ENCODE measurements around the gene DNM2.

DNA sequence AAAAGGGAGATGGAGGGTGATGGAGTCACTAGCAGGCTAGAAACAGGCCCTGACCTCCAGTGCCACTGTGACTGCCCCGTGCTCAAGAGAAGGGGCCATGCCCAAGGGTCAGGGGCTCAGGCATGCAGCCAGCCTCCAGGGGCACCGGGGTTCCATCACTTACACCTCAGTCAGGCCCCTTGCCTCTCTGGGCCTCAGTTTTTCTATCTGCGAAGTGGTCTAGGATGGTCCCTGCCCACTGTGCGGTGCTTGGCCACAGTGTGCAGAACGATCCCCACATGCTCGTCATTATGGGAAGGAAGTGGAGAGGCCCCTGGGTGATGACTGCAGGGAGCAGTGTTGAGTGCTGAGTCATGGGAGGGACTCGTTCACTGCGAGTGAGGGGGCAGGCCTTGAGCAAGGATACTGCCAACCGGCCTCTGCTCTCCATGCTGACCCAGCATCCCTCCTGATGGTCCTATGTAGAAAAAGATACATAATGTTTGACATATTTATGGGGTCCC is 95.1 kb downstream of the DNM2 start:
- TF ChIP-seq, protein P1, sequence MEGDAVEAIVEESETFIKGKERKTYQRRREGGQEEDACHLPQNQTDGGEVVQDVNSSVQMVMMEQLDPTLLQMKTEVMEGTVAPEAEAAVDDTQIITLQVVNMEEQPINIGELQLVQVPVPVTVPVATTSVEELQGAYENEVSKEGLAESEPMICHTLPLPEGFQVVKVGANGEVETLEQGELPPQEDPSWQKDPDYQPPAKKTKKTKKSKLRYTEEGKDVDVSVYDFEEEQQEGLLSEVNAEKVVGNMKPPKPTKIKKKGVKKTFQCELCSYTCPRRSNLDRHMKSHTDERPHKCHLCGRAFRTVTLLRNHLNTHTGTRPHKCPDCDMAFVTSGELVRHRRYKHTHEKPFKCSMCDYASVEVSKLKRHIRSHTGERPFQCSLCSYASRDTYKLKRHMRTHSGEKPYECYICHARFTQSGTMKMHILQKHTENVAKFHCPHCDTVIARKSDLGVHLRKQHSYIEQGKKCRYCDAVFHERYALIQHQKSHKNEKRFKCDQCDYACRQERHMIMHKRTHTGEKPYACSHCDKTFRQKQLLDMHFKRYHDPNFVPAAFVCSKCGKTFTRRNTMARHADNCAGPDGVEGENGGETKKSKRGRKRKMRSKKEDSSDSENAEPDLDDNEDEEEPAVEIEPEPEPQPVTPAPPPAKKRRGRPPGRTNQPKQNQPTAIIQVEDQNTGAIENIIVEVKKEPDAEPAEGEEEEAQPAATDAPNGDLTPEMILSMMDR (IDR thresholded peaks at IDR 0.05), result no peak
- TF ChIP-seq POLR2A (IDR thresholded peaks at IDR 0.05) (no peak), POLR2AphosphoS5 (IDR thresholded peaks at IDR 0.05) (no peak), EP300 (IDR thresholded peaks at IDR 0.05) (no peak)
